H9 (cell line): ENCODE measurements around the gene CRY1. TPM values are rescaled to one million over a fixed set of nuclear protein-coding genes. Genes with fewer than 3 reads are reported as not detected.

Source experiments
- DNase-seq: peaks from one replicate; pipeline ENCODE4 v3.0.0-alpha.2; 2017
- H2AFZ ChIP-seq: one replicate; pipeline ENCODE4 v1.6.1; 2013; ENCODE audit warnings: mild to moderate bottlenecking, low read length, control low read depth, moderate library complexity
- H2AK5ac ChIP-seq: 2 replicates; pipeline ENCODE4 v1.6.1; 2013; ENCODE audit warnings: low read length, control low read depth, mixed read lengths; ENCODE audit not compliant: insufficient read length
- H2BK120ac ChIP-seq: one replicate; pipeline ENCODE4 v1.6.1; 2013; ENCODE audit warnings: low read depth, mild to moderate bottlenecking, low read length, control low read depth, inconsistent platforms; ENCODE audit not compliant: poor library complexity, severe bottlenecking
- H2BK12ac ChIP-seq: 2 replicates; pipeline ENCODE4 v1.6.1; 2013; ENCODE audit warnings: low read length, control low read depth, mixed read lengths, low read depth; ENCODE audit not compliant: insufficient read length
- H2BK15ac ChIP-seq: 2 replicates; pipeline ENCODE4 v1.6.1; 2013; ENCODE audit warnings: low read depth, low read length, control low read depth
- H2BK20ac ChIP-seq: one replicate; pipeline ENCODE4 v1.6.1; 2013; ENCODE audit warnings: low read depth, mild to moderate bottlenecking, low read length, control low read depth, inconsistent platforms; ENCODE audit not compliant: poor library complexity, severe bottlenecking
- H2BK5ac ChIP-seq: 2 replicates; pipeline ENCODE4 v1.6.1; 2013; ENCODE audit warnings: low read length, control low read depth, mixed read lengths; ENCODE audit not compliant: insufficient read length
- H3K14ac ChIP-seq: 2 replicates; pipeline ENCODE4 v1.6.1; 2013; ENCODE audit warnings: low read length, control low read depth; ENCODE audit not compliant: insufficient read depth
- H3K18ac ChIP-seq: 2 replicates; pipeline ENCODE4 v1.6.1; 2013; ENCODE audit warnings: low read depth, mild to moderate bottlenecking, mixed read lengths, low read length, control low read depth; ENCODE audit not compliant: insufficient read length
- H3K23ac ChIP-seq: 2 replicates; pipeline ENCODE4 v1.6.1; 2013; ENCODE audit warnings: low read length, control low read depth, mixed read lengths, low read depth; ENCODE audit not compliant: insufficient read length
- H3K23me2 ChIP-seq: 2 replicates; pipeline ENCODE4 v1.6.1; 2013; ENCODE audit warnings: low read depth, mild to moderate bottlenecking, mixed read lengths, low read length, control low read depth; ENCODE audit not compliant: insufficient read length, poor library complexity, severe bottlenecking
- H3K27ac ChIP-seq: 2 replicates; pipeline ENCODE4 v1.5.1; 2013; ENCODE audit warnings: low read length, control low read depth, mixed read lengths, low read depth; ENCODE audit not compliant: insufficient read length
- H3K27me3 ChIP-seq: 2 replicates; pipeline ENCODE4 v1.6.1; 2013; ENCODE audit warnings: low read length, control low read depth, inconsistent platforms; ENCODE audit not compliant: insufficient read depth
- H3K4ac ChIP-seq: 2 replicates; pipeline ENCODE4 v1.6.1; 2013; ENCODE audit warnings: low read depth, mild to moderate bottlenecking, control low read depth, inconsistent platforms, low read length, moderate library complexity
- H3K4me1 ChIP-seq: 2 replicates; pipeline ENCODE4 v1.6.1; 2013; ENCODE audit warnings: low read length, control low read depth, inconsistent platforms; ENCODE audit not compliant: insufficient read depth
- H3K4me2 ChIP-seq: 2 replicates; pipeline ENCODE4 v1.6.1; 2013; ENCODE audit warnings: low read length, control low read depth, mixed read lengths; ENCODE audit not compliant: insufficient read length, insufficient read depth
- H3K56ac ChIP-seq: 2 replicates; pipeline ENCODE4 v1.6.1; 2013; ENCODE audit warnings: low read depth, mild to moderate bottlenecking, mixed read lengths, low read length, control low read depth; ENCODE audit not compliant: insufficient read length
- H3K79me1 ChIP-seq: 2 replicates; pipeline ENCODE4 v1.6.1; 2013; ENCODE audit warnings: low read depth, mild to moderate bottlenecking, moderate library complexity, low read length, control low read depth, inconsistent platforms; ENCODE audit not compliant: insufficient read depth, poor library complexity, severe bottlenecking
- H3K79me2 ChIP-seq: 2 replicates; pipeline ENCODE4 v1.6.1; 2013; ENCODE audit warnings: low read length, control low read depth, inconsistent platforms; ENCODE audit not compliant: insufficient read depth
- H3K9ac ChIP-seq: 2 replicates; pipeline ENCODE4 v1.6.1; 2013; ENCODE audit warnings: low read length, control low read depth, mixed read lengths; ENCODE audit not compliant: insufficient read length; ENCODE audit errors: extremely low read depth
- H3K9me3 ChIP-seq: one replicate; pipeline ENCODE4 v1.6.1; 2013; ENCODE audit warnings: low read depth, low read length, inconsistent platforms; ENCODE audit not compliant: control insufficient read depth
- H3T11ph ChIP-seq: one replicate; pipeline ENCODE4 v1.6.1; 2013; ENCODE audit warnings: mild to moderate bottlenecking, low read length, control low read depth, inconsistent platforms
- H4K20me1 ChIP-seq: one replicate; pipeline ENCODE4 v1.6.1; 2013; ENCODE audit not compliant: control insufficient read depth, insufficient read length, insufficient read depth
- H4K5ac ChIP-seq: 2 replicates; pipeline ENCODE4 v1.6.1; 2013; ENCODE audit warnings: low read depth, mild to moderate bottlenecking, mixed read lengths, low read length, control low read depth; ENCODE audit not compliant: insufficient read length
- H4K8ac ChIP-seq: replicated peaks from 2 replicates; pipeline ENCODE4 v1.6.1; 2013; ENCODE audit warnings: low read length, control low read depth, mixed read lengths, low read depth; ENCODE audit not compliant: insufficient read length
- H4K91ac ChIP-seq: 2 replicates; pipeline ENCODE4 v1.6.1; 2013; ENCODE audit warnings: low read depth, mild to moderate bottlenecking, moderate library complexity, mixed read lengths, low read length, control low read depth; ENCODE audit not compliant: insufficient read length
- H3K27ac Mint-ChIP-seq, 3 experiments: 2 replicates in 2 of 3; 3 replicates in 1 of 3; pipeline ENCODE4 v1.8.0; 2020 to 2021; ENCODE audit warnings: mixed read lengths in 3 of 3, mild to moderate bottlenecking in 1 of 3, moderate library complexity in 1 of 3
- H3K27me3 Mint-ChIP-seq: 2 replicates; pipeline ENCODE4 v1.8.0; 2021; ENCODE audit warnings: low read depth, mild to moderate bottlenecking, moderate library complexity, mixed read lengths
- H3K36me3 Mint-ChIP-seq, 3 experiments: 2 replicates in 2 of 3; 3 replicates in 1 of 3; pipeline ENCODE4 v1.8.0; 2020 to 2021; ENCODE audit warnings: low read depth in 3 of 3, mixed read lengths in 3 of 3; ENCODE audit not compliant: insufficient read depth in 1 of 3
- H3K4me1 Mint-ChIP-seq, 2 experiments: 2 replicates each; pipeline ENCODE4 v1.8.0; 2020; ENCODE audit warnings: mixed read lengths in 2 of 2
- H3K4me3 Mint-ChIP-seq, 2 experiments: 2 replicates in 1 of 2; 3 replicates in 1 of 2; pipeline ENCODE4 v1.8.0; 2020 to 2021; ENCODE audit warnings: mild to moderate bottlenecking in 2 of 2, mixed read lengths in 2 of 2, moderate library complexity in 1 of 2
- H3K9me3 Mint-ChIP-seq, 2 experiments: 2 replicates in 1 of 2; 3 replicates in 1 of 2; pipeline ENCODE4 v1.8.0; 2020; ENCODE audit warnings: mild to moderate bottlenecking in 2 of 2, mixed read lengths in 2 of 2, moderate library complexity in 1 of 2
- CTCF ChIP-seq: fragments of 200-600 bp; sonication (generic); conservative IDR thresholded peaks from 3 replicates; pipeline ENCODE4 v1.8.0; 2021; ENCODE audit warnings: antibody characterized with exemption, mild to moderate bottlenecking
- WGBS: extraction: QIAGEN DNeasy Blood & Tissue Kit; methylation state at CpG from one replicate; pipeline ENCODE4 v1.1.7; 2013; ENCODE audit warnings: missing lambda C conversion rate, low lambda C conversion rate, mixed read lengths; ENCODE audit not compliant: insufficient read length; ENCODE audit errors: extremely low coverage; 5-methylcytosine and 5-hydroxymethylcytosine counted together
- total RNA-seq: library from RNA; stranded (reverse); gene quantifications from 2 replicates; pipeline ENCODE4 v1.2.1, GENCODE V29; 2021

Gene CRY1
- total RNA-seq, 1 experiment from 2014 or later, result 23.5 TPM

- WGBS, result no CpG with 5 or more reads among the region's 6 CpGs
- Mint-ChIP-seq H3K4me3 (no peak overlapping the region), H3K27me3 (peaks cover 7% of the 10 kb centered on the region; the same call in 1 of the 2 replicates), H3K36me3 (no peaks in the 10 kb centered on the region; a peak in 1 of 7 replicates), H3K4me1 (peaks cover 33% of the 10 kb centered on the region in 2 experiments), H3K27ac (no peak overlapping the region; a peak in 1 of 7 replicates), H3K9me3 (peaks cover 0 to 3% of the 10 kb centered on the region in 2 experiments; a peak in 2 of 5 replicates)
- Histone ChIP-seq H2BK15ac (no peak overlapping the region), H3K4me1 (peaks cover 4% of the 10 kb centered on the region), H2BK12ac (no peak overlapping the region), H3T11ph (no peak overlapping the region), H3K14ac (no peak overlapping the region), H2BK120ac (no peak overlapping the region), H4K91ac (no peak overlapping the region), H2BK5ac (no peak overlapping the region), H3K27ac (no peak overlapping the region), H4K20me1 (no peaks in the 10 kb centered on the region), H3K79me2 (no peaks in the 10 kb centered on the region), H4K8ac (no peak overlapping the region), H3K4ac (no peak overlapping the region), H3K18ac (no peak overlapping the region), H3K79me1 (no peaks in the 10 kb centered on the region), H3K23me2 (no peaks in the 10 kb centered on the region), H3K9me3 (no peaks in the 10 kb centered on the region), H2BK20ac (no peak overlapping the region), H2AFZ (no peak overlapping the region), H3K9ac (no peak overlapping the region), H3K4me2 (no peak overlapping the region), H3K56ac (no peak overlapping the region), H2AK5ac (no peak overlapping the region), H4K5ac (no peak overlapping the region), H3K23ac (no peak overlapping the region), H3K27me3 (no peaks in the 10 kb centered on the region)
- TF ChIP-seq CTCF, result no peak
- no peak for DNase-seq
Observed at GRCh38 chr12:107130830-107131611, 37.7 kb upstream of the CRY1 start.
